IMR-90 (cell line): ENCODE results near the gene SNRK. TPM values are rescaled to one million over a fixed set of nuclear protein-coding genes. Genes with fewer than 3 reads are reported as not detected.

Source experiments
- ATAC-seq: fragments of 200-7000 bp; cut with Tn5 transposase; 2 replicates; pipeline ENCODE4 v1.9.1; 2020; ENCODE audit warnings: low read depth, mild to moderate bottlenecking, moderate library complexity
- BruUV-seq: library from RNA; stranded (reverse); fragments of 400-500 nt; replicated peaks from 2 replicates; lab custom pipeline; 2021; lab: Mats Ljungman, UMichigan
- CTCF ChIA-PET: fragments of 300-600 bp; formaldehyde crosslinking; extraction: SDS; loops from one replicate; lab custom pipeline; 2021; ENCODE audit warnings: antibody characterized with exemption; lab: Yijun Ruan, JAX
- POLR2A ChIA-PET: fragments of 300-600 bp; sonication (Branson Sonifier 250); formaldehyde crosslinking; loops from one replicate; lab custom pipeline; 2022; ENCODE audit warnings: antibody characterized with exemption; ENCODE audit not compliant: unreplicated experiment; lab: Charles Lee
- DNase-seq: peaks from one replicate; pipeline ENCODE4 v3.0.0; 2013
- H2AFZ ChIP-seq: replicated peaks from 2 replicates; pipeline ENCODE3; 2013; ENCODE audit warnings: low read length, mild to moderate bottlenecking; ENCODE audit not compliant: poor library complexity
- H2AK5ac ChIP-seq: 2 replicates; pipeline ENCODE4 v1.6.1; 2013; ENCODE audit warnings: low read depth, low read length, inconsistent platforms
- H2AK9ac ChIP-seq: replicated peaks from 2 replicates; pipeline ENCODE3; 2013; ENCODE audit warnings: mild to moderate bottlenecking, low read depth, low read length, moderate library complexity; ENCODE audit not compliant: poor library complexity
- H2BK120ac ChIP-seq: 2 replicates; pipeline ENCODE4 v1.6.1; 2013; ENCODE audit warnings: low read depth, low read length, inconsistent platforms
- H2BK15ac ChIP-seq: 3 replicates; pipeline ENCODE4 v1.6.1; 2013; ENCODE audit warnings: low read depth, low read length, inconsistent platforms
- H2BK20ac ChIP-seq: 2 replicates; pipeline ENCODE4 v1.6.1; 2013; ENCODE audit warnings: low read depth, mild to moderate bottlenecking, inconsistent platforms, low read length, moderate library complexity
- H2BK5ac ChIP-seq: 2 replicates; pipeline ENCODE4 v1.6.1; 2013; ENCODE audit warnings: mild to moderate bottlenecking, low read depth, low read length, inconsistent platforms; ENCODE audit not compliant: poor library complexity, severe bottlenecking
- H3K14ac ChIP-seq: replicated peaks from 2 replicates; pipeline ENCODE4 v1.6.1; 2013; ENCODE audit warnings: low read depth, low read length, inconsistent platforms
- H3K18ac ChIP-seq: 2 replicates; pipeline ENCODE4 v1.6.1; 2013; ENCODE audit warnings: low read depth, low read length, control low read depth
- H3K23ac ChIP-seq: 2 replicates; pipeline ENCODE4 v1.6.1; 2013; ENCODE audit warnings: low read depth, low read length, inconsistent platforms
- H3K27ac ChIP-seq: 2 replicates; pipeline ENCODE4 v1.5.1; 2013; ENCODE audit warnings: mild to moderate bottlenecking, control low read depth, low read length; ENCODE audit not compliant: insufficient read depth
- H3K27me3 ChIP-seq: 2 replicates; pipeline ENCODE4 v1.6.1; 2013; ENCODE audit warnings: low read length; ENCODE audit not compliant: control insufficient read depth, insufficient read depth
- H3K36me3 ChIP-seq: 2 replicates; pipeline ENCODE4 v1.6.1; 2013; ENCODE audit warnings: low read length, mixed read lengths; ENCODE audit not compliant: control insufficient read depth, insufficient read depth
- H3K4ac ChIP-seq: 2 replicates; pipeline ENCODE4 v1.6.1; 2013; ENCODE audit warnings: low read depth, low read length, inconsistent platforms
- H3K4me1 ChIP-seq: 2 replicates; pipeline ENCODE4 v1.6.1; 2013; ENCODE audit warnings: low read length, mixed read lengths; ENCODE audit not compliant: control insufficient read depth, insufficient read depth
- H3K4me2 ChIP-seq: 2 replicates; pipeline ENCODE4 v1.6.1; 2013; ENCODE audit warnings: low read depth, mild to moderate bottlenecking, control low read depth, low read length, moderate library complexity
- H3K4me3 ChIP-seq: 2 replicates; pipeline ENCODE4 v1.5.1; 2013; ENCODE audit warnings: low read depth, mild to moderate bottlenecking, control low read depth, low read length, moderate library complexity; ENCODE audit not compliant: insufficient read depth
- H3K56ac ChIP-seq: 2 replicates; pipeline ENCODE4 v1.6.1; 2013; ENCODE audit warnings: low read length, inconsistent platforms; ENCODE audit not compliant: insufficient read depth; ENCODE audit errors: extremely low read depth
- H3K79me1 ChIP-seq, 2 experiments: 2 replicates each; pipeline ENCODE4 v1.6.1; 2013; ENCODE audit warnings: low read length in 2 of 2, inconsistent platforms in 1 of 2, low read depth in 1 of 2
- H3K9ac ChIP-seq: 2 replicates; pipeline ENCODE4 v1.6.1; 2013; ENCODE audit warnings: low read depth, low read length, control low read depth
- H3K9me1 ChIP-seq: 2 replicates; pipeline ENCODE4 v1.6.1; 2013; ENCODE audit warnings: low read length, inconsistent platforms; ENCODE audit not compliant: insufficient read depth
- H3K9me3 ChIP-seq: 2 replicates; pipeline ENCODE4 v1.6.1; 2013; ENCODE audit warnings: low read length; ENCODE audit not compliant: control insufficient read depth, insufficient read depth
- H4K20me1 ChIP-seq: 2 replicates; pipeline ENCODE4 v1.6.1; 2013; ENCODE audit warnings: low read length, inconsistent platforms; ENCODE audit not compliant: insufficient read depth
- H4K5ac ChIP-seq: 2 replicates; pipeline ENCODE4 v1.6.1; 2013; ENCODE audit warnings: mild to moderate bottlenecking, low read depth, low read length, control low read depth
- H4K8ac ChIP-seq, 2 experiments: 2 replicates each; pipeline ENCODE4 v1.6.1; 2013; ENCODE audit warnings: low read depth in 2 of 2, low read length in 2 of 2, control low read depth in 1 of 2, inconsistent platforms in 1 of 2
- H4K91ac ChIP-seq: 2 replicates; pipeline ENCODE4 v1.6.1; 2013; ENCODE audit warnings: low read depth, low read length, inconsistent platforms; ENCODE audit not compliant: insufficient read depth
- BHLHE40 ChIP-seq: fragments of 150-350 bp; IDR thresholded peaks from 2 replicates; pipeline ENCODE4 v1.6.1; 2016; ENCODE audit warnings: mild to moderate bottlenecking, low read depth, low read length
- CEBPB ChIP-seq: IDR thresholded peaks from 2 replicates; pipeline ENCODE4 v1.6.1; 2012; ENCODE audit warnings: low read depth, low read length, improper control_type of control experiment
- CHD1 ChIP-seq: IDR thresholded peaks from 2 replicates; pipeline ENCODE4 v1.6.1; 2012; ENCODE audit warnings: low read depth, low read length, improper control_type of control experiment
- ELK1 ChIP-seq: fragments of 150-350 bp; IDR thresholded peaks from 2 replicates; pipeline ENCODE4 v1.6.1; 2016; ENCODE audit warnings: low read depth, mild to moderate bottlenecking, low read length, moderate library complexity, borderline replicate concordance
- FOS ChIP-seq: fragments of 150-350 bp; IDR thresholded peaks from 2 replicates; pipeline ENCODE4 v1.6.1; 2016; ENCODE audit warnings: low read depth, low read length
- MAFK ChIP-seq: IDR thresholded peaks from 2 replicates; pipeline ENCODE4 v1.6.1; 2012; ENCODE audit warnings: low read depth, low read length, improper control_type of control experiment
- MAZ ChIP-seq: IDR thresholded peaks from 2 replicates; pipeline ENCODE4 v1.6.1; 2012; ENCODE audit warnings: low read depth, mild to moderate bottlenecking, low read length, improper control_type of control experiment, moderate library complexity, borderline replicate concordance
- MXI1 ChIP-seq: IDR thresholded peaks from 2 replicates; pipeline ENCODE4 v1.6.1; 2012; ENCODE audit warnings: low read depth, mild to moderate bottlenecking, low read length, moderate library complexity, borderline replicate concordance
- NFE2L2 ChIP-seq: fragments of 150-350 bp; IDR thresholded peaks from 2 replicates; pipeline ENCODE4 v1.6.1; 2016; ENCODE audit warnings: low read depth, mild to moderate bottlenecking, low read length
- POLR2A ChIP-seq: IDR thresholded peaks from 2 replicates; pipeline ENCODE4 v1.6.1; 2012; ENCODE audit warnings: mild to moderate bottlenecking, low read depth, low read length
- RAD21 ChIP-seq: IDR thresholded peaks from 2 replicates; pipeline ENCODE4 v1.6.1; 2012; ENCODE audit warnings: low read length, improper control_type of control experiment
- RCOR1 ChIP-seq: IDR thresholded peaks from 2 replicates; pipeline ENCODE4 v1.6.1; 2012; ENCODE audit warnings: mild to moderate bottlenecking, low read length, improper control_type of control experiment; ENCODE audit not compliant: insufficient replicate concordance
- RFX5 ChIP-seq: IDR thresholded peaks from 2 replicates; pipeline ENCODE4 v1.8.0; 2012; ENCODE audit warnings: low read depth, mild to moderate bottlenecking, low read length, moderate library complexity
- WGBS, 2 experiments: methylation state at CpG; one replicate each; pipeline versions ENCODE4 v1.1.5 to v1.1.7; 2013; ENCODE audit warnings: missing lambda C conversion rate in 2 of 2; ENCODE audit not compliant: insufficient read length in 1 of 2; ENCODE audit errors: extremely low coverage in 2 of 2; 5-methylcytosine and 5-hydroxymethylcytosine counted together
- dilution Hi-C: fragments of 300-500 bp; cut with HindIII; formaldehyde crosslinking; loops from one replicate; pipeline ENCODE4 v1.14.3; 2018; ENCODE audit warnings: low sequenced_read_pairs; ENCODE audit not compliant: unreplicated experiment
- in situ Hi-C: fragments of 300-500 bp; cut with MboI; formaldehyde crosslinking; loops from 3 replicates; pipeline ENCODE4 v1.14.3; 2019; ENCODE audit warnings: low sequenced_read_pairs, inconsistent platforms, mixed read lengths
- intact Hi-C: fragments of 100-400 bp; cut with micrococcal nuclease; formaldehyde crosslinking; loops from 2 replicates; pipeline ENCODE4 v1.10.0; 2022
- polyA plus RNA-seq, 3 experiments: library from polyadenylated mRNA; depleted of rRNA; stranded (reverse); fragments of >200 nt; gene quantifications; 2 replicates each; pipeline ENCODE4 v1.2.3, GENCODE V29; 2012; ENCODE audit warnings: low replicate concordance in 1 of 3
- total RNA-seq: library from RNA; depleted of rRNA; stranded (reverse); fragments of >200 nt; gene quantifications from 2 replicates; pipeline ENCODE4 v1.2.3, GENCODE V29; 2012
- TF ChIP-seq, protein P1 (sequence below): fragments of 150-350 bp; IDR thresholded peaks from 2 replicates; pipeline ENCODE4 v1.6.1; 2017; ENCODE audit warnings: mild to moderate bottlenecking, antibody characterized with exemption, low read length, low read depth
- TF ChIP-seq, protein P2 (sequence below): conservative IDR thresholded peaks from 2 replicates; pipeline ENCODE4 v1.5.1; 2012; ENCODE audit warnings: mild to moderate bottlenecking, low read depth, low read length, improper control_type of control experiment

SNRK gene
- total and polyA plus RNA-seq, 2 of the 4 experiments (the other 2 are of a cell fraction), result 4.7 to 23.1 TPM

DNA sequence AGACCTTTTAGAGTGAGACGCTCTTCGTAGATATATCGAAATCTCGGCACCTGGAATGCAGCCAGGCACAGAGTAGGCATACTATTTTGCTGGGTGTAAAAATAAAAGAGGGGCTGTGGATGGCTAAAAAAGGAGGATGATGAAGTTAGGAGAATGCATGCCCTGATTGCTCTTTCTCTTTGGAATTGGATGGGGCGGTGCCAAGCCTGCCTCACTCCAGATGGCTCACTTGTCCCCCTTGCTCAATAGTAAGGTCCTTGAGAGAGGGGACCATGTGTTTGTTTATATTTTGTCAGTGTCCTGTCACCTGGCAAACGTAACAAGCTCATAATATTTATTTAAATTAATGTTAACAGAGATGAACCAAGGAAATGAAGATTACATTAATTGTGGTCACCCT is 33.0 kb downstream of the SNRK start:
- no peak overlapping the region for H3K4me3 ChIP-seq
- H4K8ac ChIP-seq, result no peak overlapping the region
- dilution Hi-C loops (no loop called here), in situ Hi-C loops (no loop called here), intact Hi-C loops (no loop called here)
- H4K5ac ChIP-seq, result no peak overlapping the region
- H3K27ac ChIP-seq, result no peak overlapping the region
- H3K79me1 ChIP-seq, result peaks cover 22 to 66% of the 10 kb centered on the region in 2 experiments
- no peak overlapping the region for H3K4me2 ChIP-seq
- TF ChIP-seq MXI1 (no peak), POLR2A (no peak), NFE2L2 (no peak), RFX5 (no peak), ELK1 (no peak), RCOR1 (no peak), RAD21 (no peak), MAZ (no peak), BHLHE40 (no peak), MAFK (no peak), CEBPB (no peak), CHD1 (no peak), FOS (no peak)
- TF ChIP-seq, protein P1, sequence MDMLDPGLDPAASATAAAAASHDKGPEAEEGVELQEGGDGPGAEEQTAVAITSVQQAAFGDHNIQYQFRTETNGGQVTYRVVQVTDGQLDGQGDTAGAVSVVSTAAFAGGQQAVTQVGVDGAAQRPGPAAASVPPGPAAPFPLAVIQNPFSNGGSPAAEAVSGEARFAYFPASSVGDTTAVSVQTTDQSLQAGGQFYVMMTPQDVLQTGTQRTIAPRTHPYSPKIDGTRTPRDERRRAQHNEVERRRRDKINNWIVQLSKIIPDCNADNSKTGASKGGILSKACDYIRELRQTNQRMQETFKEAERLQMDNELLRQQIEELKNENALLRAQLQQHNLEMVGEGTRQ, result no peak
- TF ChIP-seq, protein P2, sequence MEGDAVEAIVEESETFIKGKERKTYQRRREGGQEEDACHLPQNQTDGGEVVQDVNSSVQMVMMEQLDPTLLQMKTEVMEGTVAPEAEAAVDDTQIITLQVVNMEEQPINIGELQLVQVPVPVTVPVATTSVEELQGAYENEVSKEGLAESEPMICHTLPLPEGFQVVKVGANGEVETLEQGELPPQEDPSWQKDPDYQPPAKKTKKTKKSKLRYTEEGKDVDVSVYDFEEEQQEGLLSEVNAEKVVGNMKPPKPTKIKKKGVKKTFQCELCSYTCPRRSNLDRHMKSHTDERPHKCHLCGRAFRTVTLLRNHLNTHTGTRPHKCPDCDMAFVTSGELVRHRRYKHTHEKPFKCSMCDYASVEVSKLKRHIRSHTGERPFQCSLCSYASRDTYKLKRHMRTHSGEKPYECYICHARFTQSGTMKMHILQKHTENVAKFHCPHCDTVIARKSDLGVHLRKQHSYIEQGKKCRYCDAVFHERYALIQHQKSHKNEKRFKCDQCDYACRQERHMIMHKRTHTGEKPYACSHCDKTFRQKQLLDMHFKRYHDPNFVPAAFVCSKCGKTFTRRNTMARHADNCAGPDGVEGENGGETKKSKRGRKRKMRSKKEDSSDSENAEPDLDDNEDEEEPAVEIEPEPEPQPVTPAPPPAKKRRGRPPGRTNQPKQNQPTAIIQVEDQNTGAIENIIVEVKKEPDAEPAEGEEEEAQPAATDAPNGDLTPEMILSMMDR, result no peak
- no peak overlapping the region for H3K9ac ChIP-seq
- H3K14ac ChIP-seq, result no peak overlapping the region
- ChIA-PET CTCF (interaction anchor here (0.6 kb wide), 1 partner anchor 10 kb away, joined by 5 read pairs; no protein-coding TSS in a partner anchor), POLR2A (no interaction called here)
- H3K4me1 ChIP-seq, result peaks cover 9% of the 10 kb centered on the region
- H3K23ac ChIP-seq, result no peak overlapping the region
- H2BK15ac ChIP-seq, result no peak overlapping the region
- no peak overlapping the region for H3K56ac ChIP-seq
- H3K4ac ChIP-seq, result no peak overlapping the region
- no peak overlapping the region for H2BK5ac ChIP-seq
- no peak for DNase-seq
- H3K36me3 ChIP-seq, result peaks cover 3% of the 10 kb centered on the region
- no TSS peak for BruUV-seq
- no peak overlapping the region for H2BK20ac ChIP-seq
- H4K20me1 ChIP-seq, result peaks cover 26% of the 10 kb centered on the region; the same call in 1 of the 2 replicates
- no peak overlapping the region for H2AK5ac ChIP-seq
- no peak overlapping the region for H3K18ac ChIP-seq
- WGBS, 2 experiments, result 100% methylated on average over 3 of the region's 6 CpGs; no CpG with 5 or more reads in 1 of the 2 experiments
- H2AK9ac ChIP-seq, result no peak overlapping the region
- H4K91ac ChIP-seq, result no peak overlapping the region
- peaks cover 13% of the 10 kb centered on the region; the same call in 1 of the 2 replicates for H3K9me1 ChIP-seq
- H2BK120ac ChIP-seq, result no peak overlapping the region
- no peaks in the 10 kb centered on the region for H3K9me3 ChIP-seq
- H3K27me3 ChIP-seq, result no peaks in the 10 kb centered on the region
- ATAC-seq, result no peak
- H2AFZ ChIP-seq, result no peak overlapping the region
